Lower lobe of right lung (tissue), 2 donors: ENCODE results near the gene CXXC5. TPM values are rescaled to one million over a fixed set of nuclear protein-coding genes. Genes with fewer than 3 reads are reported as not detected.

ENCODE experiments used
- ATAC-seq, 2 donors: fragments of 200-7000 bp; cut with Tn5 transposase; one replicate each; pipeline ENCODE4 v1.9.1; 2020 to 2022; ENCODE audit warnings: mild to moderate bottlenecking in 2 of 2, moderate library complexity in 2 of 2
- DNase-seq: peaks from one replicate; pipeline ENCODE4 v3.0.0-alpha.2; 2020
- H3K27ac ChIP-seq: fragments of 200-600 bp; one replicate; pipeline ENCODE4 v1.8.0; 2022
- H3K27me3 ChIP-seq: fragments of 200-600 bp; one replicate; pipeline ENCODE4 v1.8.0; 2022; ENCODE audit warnings: low read depth
- H3K36me3 ChIP-seq: fragments of 200-600 bp; one replicate; pipeline ENCODE4 v1.8.0; 2022; ENCODE audit warnings: mild to moderate bottlenecking
- H3K4me1 ChIP-seq: fragments of 200-600 bp; one replicate; pipeline ENCODE4 v1.8.0; 2022
- H3K4me3 ChIP-seq: fragments of 200-600 bp; one replicate; pipeline ENCODE4 v1.8.0; 2022; ENCODE audit warnings: mild to moderate bottlenecking
- H3K9me3 ChIP-seq: fragments of 200-600 bp; one replicate; pipeline ENCODE4 v1.8.0; 2022
- intact Hi-C: fragments of 100-400 bp; cut with DNase I; formaldehyde crosslinking; loops from one replicate; pipeline ENCODE4 v1.11.0; 2022
- total RNA-seq: library from RNA; stranded (reverse); fragmentation: NEBNext Ultra II Directional; extraction: Animal tissue kit (Norgen Biotek cat#: 25700); gene quantifications from one replicate; pipeline ENCODE4 v1.2.1, GENCODE V29; 2021
- TF ChIP-seq, protein P1 (sequence below): fragments of 200-600 bp; IDR thresholded peaks from one replicate; pipeline ENCODE4 v1.8.0; 2022; ENCODE audit warnings: antibody characterized with exemption, mild to moderate bottlenecking
- donor health status: DM: no; HTN: yes; CAD: no; lungs with severe emphysema.

Gene CXXC5
- total RNA-seq, 1 donor from 2014 or later = 27.3 TPM

- peaks cover 58% of the 10 kb centered on the region for H3K4me1 ChIP-seq
- H3K36me3 ChIP-seq = no peaks in the 10 kb centered on the region
- intact Hi-C loops = no loop called here
- H3K27ac ChIP-seq = no peak overlapping the region
- peak overlapping the region; percentile 94 for H3K4me3 ChIP-seq
- ATAC-seq (no peak), DNase-seq (no peak)
- H3K27me3 ChIP-seq = no peaks in the 10 kb centered on the region
- TF ChIP-seq, protein P1, sequence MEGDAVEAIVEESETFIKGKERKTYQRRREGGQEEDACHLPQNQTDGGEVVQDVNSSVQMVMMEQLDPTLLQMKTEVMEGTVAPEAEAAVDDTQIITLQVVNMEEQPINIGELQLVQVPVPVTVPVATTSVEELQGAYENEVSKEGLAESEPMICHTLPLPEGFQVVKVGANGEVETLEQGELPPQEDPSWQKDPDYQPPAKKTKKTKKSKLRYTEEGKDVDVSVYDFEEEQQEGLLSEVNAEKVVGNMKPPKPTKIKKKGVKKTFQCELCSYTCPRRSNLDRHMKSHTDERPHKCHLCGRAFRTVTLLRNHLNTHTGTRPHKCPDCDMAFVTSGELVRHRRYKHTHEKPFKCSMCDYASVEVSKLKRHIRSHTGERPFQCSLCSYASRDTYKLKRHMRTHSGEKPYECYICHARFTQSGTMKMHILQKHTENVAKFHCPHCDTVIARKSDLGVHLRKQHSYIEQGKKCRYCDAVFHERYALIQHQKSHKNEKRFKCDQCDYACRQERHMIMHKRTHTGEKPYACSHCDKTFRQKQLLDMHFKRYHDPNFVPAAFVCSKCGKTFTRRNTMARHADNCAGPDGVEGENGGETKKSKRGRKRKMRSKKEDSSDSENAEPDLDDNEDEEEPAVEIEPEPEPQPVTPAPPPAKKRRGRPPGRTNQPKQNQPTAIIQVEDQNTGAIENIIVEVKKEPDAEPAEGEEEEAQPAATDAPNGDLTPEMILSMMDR = no peak
- no peaks in the 10 kb centered on the region for H3K9me3 ChIP-seq
These were observed 1.1 kb upstream of the CXXC5 start for GRCh38 chr5:139646912-139647505.

GRCh38 chr5:139647506-139648204, 494 bp upstream of the CXXC5 start:
- intact Hi-C loops = no loop called here
- no peak for DNase-seq
- H3K27me3 ChIP-seq = no peaks in the 10 kb centered on the region
- H3K36me3 ChIP-seq = no peaks in the 10 kb centered on the region
- H3K4me1 ChIP-seq = peaks cover 58% of the 10 kb centered on the region
- TF ChIP-seq, protein P1 = no peak
- H3K9me3 ChIP-seq = no peaks in the 10 kb centered on the region
- no peak overlapping the region for H3K27ac ChIP-seq
- peak overlapping the region; percentile 94 for H3K4me3 ChIP-seq
- ATAC-seq = no peak

GRCh38 chr5:139649082-139649991, 1.2 kb downstream of the CXXC5 start:
- intact Hi-C loops = no loop called here
- no peaks in the 10 kb centered on the region for H3K27me3 ChIP-seq
- peaks cover 63% of the 10 kb centered on the region for H3K4me1 ChIP-seq
- peak overlapping the region; percentile 80 for H3K27ac ChIP-seq
- TF ChIP-seq, protein P1 = no peak
- DNase-seq = peak; percentile 71
- H3K9me3 ChIP-seq = no peaks in the 10 kb centered on the region
- H3K36me3 ChIP-seq = no peaks in the 10 kb centered on the region
- ATAC-seq = peak; percentile 2 to 20
- peak overlapping the region; percentile 94 for H3K4me3 ChIP-seq

- peak overlapping the region; percentile 94 for H3K4me3 ChIP-seq
- H3K27ac ChIP-seq = peak overlapping the region; percentile 80
- TF ChIP-seq, protein P1 = peak; percentile 33
- H3K9me3 ChIP-seq = no peaks in the 10 kb centered on the region
- no peaks in the 10 kb centered on the region for H3K36me3 ChIP-seq
- DNase-seq (peak; percentile 50), ATAC-seq (no peak)
- intact Hi-C loops = no loop called here
- no peaks in the 10 kb centered on the region for H3K27me3 ChIP-seq
- peaks cover 71% of the 10 kb centered on the region for H3K4me1 ChIP-seq
These were observed 2.0 kb downstream of the CXXC5 start for GRCh38 chr5:139650031-139650688.

DNA sequence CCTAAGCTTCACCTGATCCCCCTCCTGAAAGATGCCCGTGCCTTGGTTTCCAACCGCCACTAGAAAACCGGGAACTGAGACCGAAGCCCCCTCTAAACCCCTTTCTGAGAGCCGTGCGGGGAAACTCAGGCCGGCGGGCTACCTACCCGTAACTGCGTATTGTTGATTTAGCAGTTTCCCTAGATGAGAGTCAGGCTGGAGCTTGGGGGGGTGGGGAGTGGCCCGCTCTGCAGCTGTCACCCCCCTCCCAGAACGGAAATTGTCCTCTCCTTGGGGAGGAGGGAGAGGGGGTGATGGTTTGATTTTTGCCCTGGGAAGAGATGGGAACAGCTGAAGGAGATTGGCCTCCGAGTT, 2.5 kb downstream of the CXXC5 start:
- Histone ChIP-seq H3K9me3 (no peaks in the 10 kb centered on the region), H3K27me3 (no peaks in the 10 kb centered on the region), H3K36me3 (no peaks in the 10 kb centered on the region), H3K27ac (peak overlapping the region; percentile 80), H3K4me1 (peaks cover 76% of the 10 kb centered on the region), H3K4me3 (peak overlapping the region; percentile 94)
- intact Hi-C loops = no loop called here
- TF ChIP-seq, protein P1 = no peak
- DNase-seq = peak; percentile 47
- no peak for ATAC-seq
